ENCODE results near the gene SLC38A8.

DNA sequence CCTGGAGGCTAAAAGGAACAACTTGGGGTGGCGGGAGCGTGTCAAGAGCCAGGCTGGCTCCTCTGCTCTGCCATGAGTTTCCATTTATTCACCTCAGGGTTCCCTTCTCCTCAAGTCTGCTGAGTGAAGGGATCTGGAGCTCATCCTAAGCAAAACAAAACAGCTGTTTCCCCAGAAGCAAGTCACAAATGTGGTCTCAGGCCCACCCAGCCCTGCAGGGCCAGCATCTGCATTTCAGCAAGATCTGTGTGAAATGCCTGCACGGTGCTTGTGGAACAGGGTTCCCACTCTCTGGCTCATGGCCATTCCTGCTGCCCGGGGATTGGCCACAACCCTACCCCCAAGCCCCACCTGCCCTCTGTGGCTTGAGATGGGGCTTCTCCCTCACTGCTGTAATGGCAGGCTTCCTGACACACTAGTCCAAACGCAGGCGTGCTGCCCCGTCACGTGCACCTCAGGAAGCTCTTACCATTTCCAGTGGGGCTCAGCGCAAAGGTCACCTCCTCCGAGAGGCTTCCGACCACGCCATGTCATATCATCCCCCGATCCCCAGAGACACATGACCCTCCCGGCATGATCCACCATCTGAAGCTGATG lies 2.3 kb downstream of the SLC38A8 start:
- TF ChIP-seq MAX (IDR thresholded peaks at IDR 0.05) (no peak), YY1 (IDR thresholded peaks at IDR 0.05) (no peak), FOXA2 (IDR thresholded peaks at IDR 0.05) (no peak), TAF1 (conservative IDR thresholded peaks at IDR 0.05) (no peak), CTCF (IDR thresholded peaks at IDR 0.05; ENCODE audit: low read depth, low read length, missing input control) (no peak)

Data from liver (tissue), 3 donors.